NOMO-1 treated with DMSO at 0.1 percent for 48 hours (cell line): Measurements from ENCODE around the gene CAMSAP2.

Experiments used
- DNase-seq: peaks from one replicate; lab custom pipeline; 2025; ENCODE audit not compliant: unreplicated experiment; lab: John Stamatoyannopoulos, UW

CAMSAP2 gene

DNA sequence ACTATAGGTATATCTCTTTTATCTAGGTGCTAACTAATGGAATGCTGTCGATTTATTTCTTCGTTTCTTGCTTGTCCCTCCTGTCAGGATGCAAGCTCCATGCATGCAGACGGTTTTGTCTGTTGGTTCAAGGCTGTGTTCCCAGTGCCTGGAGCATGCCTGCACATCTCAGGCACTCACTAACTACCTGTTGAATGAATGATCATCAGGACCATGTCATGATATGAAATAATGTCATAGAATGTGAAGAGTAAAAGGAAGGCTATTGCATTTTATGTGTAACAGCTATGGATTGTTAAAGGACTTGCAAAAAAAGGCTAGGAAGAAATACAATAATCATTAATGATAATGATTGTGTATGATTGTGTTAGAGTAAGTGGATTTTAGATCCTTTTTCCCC, 138.3 kb downstream of the CAMSAP2 start:
- DNase-seq: no peak

- no peak for DNase-seq
Observed at GRCh38 chr1:200877839-200878551, 139.3 kb downstream of the CAMSAP2 start.

DNA sequence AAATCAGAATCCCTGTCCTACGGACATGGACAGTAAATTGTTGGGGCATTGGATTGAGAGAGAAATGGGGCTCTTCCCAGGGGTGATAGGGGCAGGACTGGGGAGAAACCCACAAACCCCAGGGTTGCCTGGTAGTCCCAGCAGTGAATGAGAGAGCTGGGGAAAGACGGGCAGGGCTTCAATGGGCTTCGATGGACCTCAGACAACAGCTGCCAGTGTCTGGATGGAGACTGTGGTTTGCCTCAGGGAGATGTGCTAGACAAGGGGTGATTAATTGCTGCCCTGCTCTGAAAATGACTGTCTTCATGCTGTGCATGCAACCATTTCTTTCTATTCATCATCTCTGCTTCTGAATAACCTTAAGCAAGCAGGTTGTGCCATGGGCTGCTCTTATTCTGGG, 141.5 kb downstream of the CAMSAP2 start:
- DNase-seq: peak; percentile 64

DNA sequence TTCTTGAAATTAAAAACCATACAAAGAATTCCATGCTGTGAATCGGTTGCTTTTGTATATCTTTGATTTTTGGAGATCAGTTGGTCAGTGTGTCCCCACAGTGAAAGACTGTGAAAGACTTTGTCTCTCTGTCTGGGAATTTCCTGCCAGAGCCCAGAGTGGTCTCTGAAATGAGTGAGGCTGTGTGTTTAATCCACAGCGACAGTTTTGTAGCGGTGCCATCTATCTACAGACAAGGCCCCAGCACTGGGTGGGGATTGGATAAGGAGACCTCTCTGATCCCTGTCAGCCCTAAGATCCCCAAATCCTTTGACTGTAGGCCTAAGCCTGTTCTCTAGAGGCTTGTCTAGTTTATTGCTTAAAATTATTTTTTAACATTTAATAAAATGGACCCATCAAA, 144.4 kb downstream of the CAMSAP2 start:
- no peak for DNase-seq

GRCh38 chr1:200885623-200886402, 147.1 kb downstream of the CAMSAP2 start:
- DNase-seq: no peak

DNA sequence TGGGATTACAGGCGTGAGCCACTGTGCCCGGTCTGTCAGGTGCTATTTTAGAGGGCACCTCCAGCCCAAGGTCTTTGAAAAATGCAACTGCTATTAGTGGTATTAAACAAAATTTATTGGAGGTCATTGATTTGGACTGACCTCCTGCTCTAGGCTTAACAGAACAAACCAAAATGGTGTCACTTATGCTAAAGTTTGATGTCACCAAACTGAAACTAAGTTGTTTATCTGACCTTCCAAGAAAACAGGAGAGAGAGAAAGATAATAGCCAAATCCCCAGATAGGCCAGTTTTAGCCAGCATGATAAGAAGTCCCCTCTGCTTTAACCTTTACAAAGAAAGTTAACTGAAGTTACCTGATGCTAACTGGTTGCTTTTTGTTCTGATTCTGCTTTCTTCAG, 147.9 kb downstream of the CAMSAP2 start:
- DNase-seq: no peak

DNA sequence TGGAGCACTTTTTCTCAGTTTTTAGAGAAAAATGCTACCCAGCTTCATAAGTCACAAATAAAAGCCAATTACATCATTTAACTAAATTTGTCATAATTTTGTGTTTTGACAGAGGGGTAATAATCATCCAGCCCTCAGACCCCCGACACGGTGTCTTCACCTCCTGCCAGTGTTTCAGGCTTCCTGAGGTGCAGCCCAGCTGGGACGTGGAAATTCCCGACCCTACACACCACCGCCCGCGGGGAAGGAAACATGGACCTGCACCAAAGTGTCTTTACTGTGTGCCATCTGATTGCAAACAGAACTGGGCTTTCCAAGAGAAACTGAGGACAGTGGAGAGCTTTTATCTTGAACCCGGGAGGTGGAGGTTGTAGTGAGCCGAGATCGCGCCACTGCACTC, 148.3 kb downstream of the CAMSAP2 start:
- no peak for DNase-seq

- DNase-seq: no peak
Observed at GRCh38 chr1:200887772-200888348, 149.2 kb downstream of the CAMSAP2 start.

DNA sequence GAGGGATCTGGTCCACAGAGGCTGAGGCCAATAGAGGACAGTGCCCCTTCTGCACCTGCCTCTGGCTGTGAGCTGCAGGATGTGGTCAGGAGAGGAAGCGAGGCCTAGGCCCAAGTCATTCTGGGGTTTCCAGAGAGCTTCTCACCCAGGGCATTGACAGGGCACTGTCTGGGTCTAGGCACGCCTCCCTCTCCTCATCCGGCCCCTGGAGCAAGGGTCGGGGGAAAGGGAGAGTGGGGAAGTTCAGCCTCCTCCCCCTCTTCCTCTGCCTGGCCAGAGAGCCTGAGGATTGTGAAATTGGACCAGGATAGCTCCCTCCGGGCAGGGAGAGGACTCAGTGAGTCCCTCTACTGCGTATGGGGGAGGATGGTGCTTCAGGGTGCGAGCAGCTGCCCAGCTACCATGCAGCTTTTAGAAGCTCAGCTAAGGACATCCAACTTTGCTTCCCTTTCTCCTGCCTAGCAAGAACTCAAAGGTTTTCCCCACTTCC, 149.7 kb downstream of the CAMSAP2 start:
- peak; percentile 85 for DNase-seq

- DNase-seq: no peak
Observed at GRCh38 chr1:200889571-200889970, 150.9 kb downstream of the CAMSAP2 start.

- no peak for DNase-seq
Observed at GRCh38 chr1:200890027-200890426, 151.3 kb downstream of the CAMSAP2 start.

- DNase-seq: peak; percentile 49
Observed at GRCh38 chr1:200890818-200891773, 152.4 kb downstream of the CAMSAP2 start.

- DNase-seq: no peak
Observed at GRCh38 chr1:200891774-200892157, 153.1 kb downstream of the CAMSAP2 start.

- DNase-seq: no peak
Observed at GRCh38 chr1:200892546-200892945, 153.9 kb downstream of the CAMSAP2 start.

DNA sequence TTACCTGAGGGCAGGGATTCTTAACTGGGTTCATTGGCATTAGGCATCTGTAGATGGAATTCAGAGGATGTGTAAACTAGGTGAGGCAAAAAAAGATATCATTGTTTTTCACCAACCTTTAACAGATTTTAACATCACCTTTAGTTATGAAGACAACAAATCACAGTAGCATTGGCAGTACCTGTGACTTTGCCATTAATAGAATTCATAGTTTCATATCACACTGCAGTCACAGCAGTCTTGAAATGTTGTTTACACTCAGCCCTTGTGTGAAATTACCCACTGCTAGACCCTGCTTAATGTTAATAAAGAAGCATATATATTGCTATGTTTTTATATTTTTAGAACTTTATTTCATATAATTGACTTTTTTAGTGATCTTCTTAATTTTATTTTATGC, 154.3 kb downstream of the CAMSAP2 start:
- no peak for DNase-seq

DNA sequence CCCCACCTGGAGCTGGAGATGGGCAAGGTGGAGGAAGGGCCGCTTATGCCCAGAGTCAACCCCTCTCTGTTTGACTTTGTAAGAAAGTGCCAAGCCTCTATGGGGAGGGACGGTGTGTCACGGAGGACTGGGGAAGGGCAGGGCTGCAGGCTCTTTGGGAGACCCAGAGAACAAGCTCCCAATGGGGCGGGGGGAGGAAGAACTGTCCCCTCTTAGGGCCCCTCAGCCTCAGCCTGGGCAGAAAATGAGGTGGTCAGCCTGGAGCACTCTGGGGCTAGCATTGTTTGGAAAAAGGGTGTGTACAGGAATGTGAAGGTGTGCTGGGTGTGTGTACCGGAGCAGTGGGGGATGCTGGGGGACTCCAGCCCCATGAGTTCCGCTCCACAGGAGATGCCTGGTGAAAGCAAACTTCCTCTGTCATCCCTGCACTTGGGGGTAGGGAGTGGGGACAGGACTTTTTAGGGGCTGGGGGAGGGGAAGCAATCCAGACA, 154.8 kb downstream of the CAMSAP2 start:
- DNase-seq: no peak

DNA sequence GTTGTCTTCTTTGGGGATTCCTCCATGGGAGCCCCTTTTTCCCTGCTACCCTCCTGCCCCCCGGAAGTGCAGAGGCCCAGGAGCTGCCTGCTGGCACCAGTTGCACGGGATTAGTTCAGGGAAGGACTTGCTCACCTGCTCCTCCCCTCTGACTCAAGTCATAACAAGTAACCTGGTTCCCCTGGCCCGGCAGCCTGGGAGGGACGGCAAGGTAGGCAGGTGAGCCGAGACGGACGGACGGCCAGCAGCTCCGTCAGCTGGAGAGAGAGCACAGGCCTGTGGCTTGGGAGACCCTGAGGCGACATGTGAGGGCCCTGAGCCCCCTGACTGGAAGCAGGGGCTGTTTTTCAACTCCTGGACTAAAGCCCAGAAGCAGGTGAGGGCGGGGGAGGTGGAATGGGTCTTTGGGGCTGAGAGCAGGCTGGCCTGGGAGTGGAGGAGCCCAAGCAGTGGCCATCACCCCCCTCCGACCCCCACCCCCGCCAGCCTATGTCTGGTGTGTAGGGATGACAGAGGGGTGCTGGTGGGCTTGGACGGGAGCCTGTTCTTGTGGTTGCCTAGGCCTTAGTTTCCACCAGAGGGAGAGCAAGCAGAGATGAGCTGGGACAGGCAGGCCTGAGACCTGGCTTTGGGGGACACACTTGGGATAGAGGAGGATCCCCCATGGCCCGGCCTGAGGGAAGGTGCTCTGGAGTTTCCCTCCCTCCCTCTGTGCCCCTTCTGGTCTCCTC, 156.2 kb downstream of the CAMSAP2 start, which contains the start of gene INAVA:
Gene INAVA (plus strand): TSS at position 189 of the 731 bp plus-strand sequence. CDS start 3,501 bp downstream, outside the sequence.
- no peak for DNase-seq

DNA sequence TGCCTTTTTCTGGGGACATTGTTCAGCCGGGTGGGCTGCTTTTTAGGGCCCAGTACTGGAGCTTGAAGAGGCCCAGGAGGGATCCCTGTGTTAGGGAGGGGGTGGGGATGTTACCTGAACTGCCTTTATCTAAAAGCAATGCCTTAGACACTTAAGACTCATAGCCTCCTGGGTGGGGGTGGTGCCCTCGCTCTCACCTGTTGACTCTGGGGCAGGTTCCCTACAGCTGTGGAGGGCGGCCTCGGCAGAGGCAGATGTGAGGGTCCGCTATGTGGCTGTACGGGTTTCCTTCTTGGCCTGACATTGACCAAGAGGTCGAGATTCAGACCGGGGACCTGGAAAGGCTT, 156.7 kb downstream of the CAMSAP2 start:
- no peak for DNase-seq

DNA sequence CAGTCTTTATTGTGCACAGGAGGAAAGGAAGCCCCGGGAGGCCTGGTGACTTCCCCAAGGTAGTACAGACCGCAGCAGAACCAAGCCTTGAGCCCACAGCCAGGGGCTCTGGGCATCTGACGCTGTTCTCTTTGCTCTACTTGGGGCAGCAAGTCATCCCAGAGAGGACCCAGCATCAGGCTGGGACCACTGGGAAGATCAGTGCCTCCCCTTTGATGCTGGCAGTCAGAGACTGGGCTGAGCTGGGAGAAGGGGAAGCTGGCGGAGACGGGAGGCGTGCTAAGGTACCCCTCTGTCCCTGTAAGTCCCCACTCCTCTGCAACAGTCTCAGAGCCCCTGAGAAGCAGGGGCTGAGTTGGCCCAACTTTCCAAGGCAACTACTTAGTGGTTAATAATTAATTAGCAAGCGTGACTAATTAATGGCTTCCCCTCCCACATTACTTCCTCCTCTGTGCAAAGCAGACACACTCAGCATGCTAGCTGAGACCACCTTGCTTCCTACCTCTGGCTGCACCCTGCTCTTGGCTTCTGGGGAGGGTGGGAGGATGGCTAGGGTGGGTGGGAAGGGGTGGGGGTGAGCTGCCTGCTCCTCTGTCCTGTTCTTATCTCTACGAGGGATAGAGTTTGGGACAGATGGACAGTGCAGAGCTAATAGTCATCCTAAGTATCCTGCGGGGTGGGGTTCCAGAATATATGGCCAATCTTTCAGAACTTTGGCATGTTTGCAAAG, 157.3 kb downstream of the CAMSAP2 start:
- peak; percentile 37 for DNase-seq
